ENCODE measurements around the gene CHMP1A.
A peak's percentile ranks its signal among the peaks of the same experiment; 100 is the strongest.

CHMP1A gene

DNA sequence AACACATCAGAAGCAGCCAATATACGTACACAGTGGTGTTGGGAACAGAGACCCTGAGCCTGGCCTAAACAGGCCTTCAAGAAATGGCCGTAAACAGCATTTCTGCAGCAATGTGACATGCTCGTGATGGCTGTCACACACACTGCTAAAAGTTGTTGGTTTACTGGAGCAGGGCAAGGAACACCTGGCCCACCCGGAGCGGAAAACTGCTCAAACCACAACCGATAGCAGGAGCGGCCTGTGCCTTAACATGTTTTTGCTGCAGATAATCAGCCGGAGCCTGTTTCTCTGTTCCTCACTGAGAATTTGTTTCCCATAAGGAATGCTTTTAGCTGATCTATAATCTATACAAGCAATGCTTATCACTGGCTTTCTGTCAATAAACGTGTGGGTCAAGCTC is 50.1 kb downstream of the CHMP1A start:
- DNase-seq = no peak
- Histone ChIP-seq H3K4me3 (ENCODE audit: low read depth, low read length) (no peak overlapping the region), H2BK120ac (ENCODE audit: insufficient read depth, low read length, poor library complexity) (no peak overlapping the region), H3K27me3 (ENCODE audit: insufficient read depth, low read length) (no peaks in the 10 kb centered on the region), H3K4ac (ENCODE audit: low read depth, low read length) (no peak overlapping the region), H3K23ac (ENCODE audit: low read length) (no peak overlapping the region), H3K79me1 (ENCODE audit: low read length) (no peaks in the 10 kb centered on the region), H2BK5ac (ENCODE audit: low read depth, low read length, poor library complexity) (no peak overlapping the region), H4K12ac (ENCODE audit: low read depth, low read length) (no peak overlapping the region), H3K79me2 (ENCODE audit: control insufficient read depth, insufficient read depth, low read length, poor library complexity) (no peaks in the 10 kb centered on the region), H3K9ac (ENCODE audit: low read length) (no peak overlapping the region), H3K4me1 (ENCODE audit: control insufficient read depth in 1 of 2, insufficient read depth in 2 of 2, low read length in 2 of 2) (peaks cover 0 to 5% of the 10 kb centered on the region in 2 experiments), H4K91ac (ENCODE audit: low read depth, low read length) (no peak overlapping the region), H3K9me3 (ENCODE audit: insufficient read depth, low read depth, low read length) (peaks cover 7% of the 10 kb centered on the region), H2AK5ac (ENCODE audit: low read length) (no peak overlapping the region), H3K36me3 (ENCODE audit: control insufficient read depth in 1 of 2, insufficient read depth in 2 of 2, low read length in 2 of 2) (no peaks in the 10 kb centered on the region), H3K18ac (ENCODE audit: low read length) (no peak overlapping the region), H3K4me2 (ENCODE audit: low read length) (no peak overlapping the region), H2AFZ (ENCODE audit: insufficient read depth, low read length, poor library complexity) (no peak overlapping the region), H3K14ac (ENCODE audit: low read length) (no peak overlapping the region), H4K8ac (ENCODE audit: low read depth, low read length) (no peak overlapping the region), H2BK12ac (ENCODE audit: low read length) (no peak overlapping the region), H3K27ac (ENCODE audit: low read depth, low read length) (no peak overlapping the region)
- no CpG with 5 or more reads among the region's 9 CpGs for WGBS (ENCODE audit: extremely low coverage, insufficient coverage, insufficient read length)

DNA sequence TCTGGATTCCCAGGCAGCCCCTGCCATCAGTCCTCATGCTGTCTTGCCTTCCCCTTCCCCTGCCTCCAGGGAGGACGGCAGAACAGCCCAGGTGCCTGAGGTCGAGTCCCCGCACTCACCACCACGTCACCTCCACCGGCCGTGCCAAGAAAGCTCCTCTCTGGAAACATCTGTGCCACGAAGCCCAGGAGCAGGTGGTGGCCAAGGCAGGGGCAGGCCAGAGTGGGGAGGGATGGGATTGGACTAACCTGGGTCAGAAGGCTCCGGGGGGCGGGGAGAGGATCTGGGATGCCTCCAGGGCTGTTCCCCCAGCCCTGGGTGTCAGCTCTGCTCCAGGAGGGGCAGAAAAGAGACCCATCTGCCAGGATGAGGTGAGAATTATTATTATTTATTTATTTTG is 51.5 kb downstream of the CHMP1A start:
- Histone ChIP-seq H3K4me2 (ENCODE audit: low read length) (no peak overlapping the region), H2BK12ac (ENCODE audit: low read length) (no peak overlapping the region), H3K4me1 (ENCODE audit: control insufficient read depth in 1 of 2, insufficient read depth in 2 of 2, low read length in 2 of 2) (peaks cover 5 to 11% of the 10 kb centered on the region in 2 experiments), H2AK5ac (ENCODE audit: low read length) (no peak overlapping the region), H3K18ac (ENCODE audit: low read length) (no peak overlapping the region), H4K12ac (ENCODE audit: low read depth, low read length) (no peak overlapping the region), H2AFZ (ENCODE audit: insufficient read depth, low read length, poor library complexity) (no peak overlapping the region), H3K79me2 (ENCODE audit: control insufficient read depth, insufficient read depth, low read length, poor library complexity) (no peaks in the 10 kb centered on the region), H2BK120ac (ENCODE audit: insufficient read depth, low read length, poor library complexity) (no peak overlapping the region), H3K9me3 (ENCODE audit: insufficient read depth, low read depth, low read length) (peaks cover 7% of the 10 kb centered on the region), H3K4ac (ENCODE audit: low read depth, low read length) (no peak overlapping the region), H4K91ac (ENCODE audit: low read depth, low read length) (no peak overlapping the region), H3K27ac (ENCODE audit: low read depth, low read length) (no peak overlapping the region), H2BK5ac (ENCODE audit: low read depth, low read length, poor library complexity) (no peak overlapping the region), H3K14ac (ENCODE audit: low read length) (no peak overlapping the region), H3K9ac (ENCODE audit: low read length) (no peak overlapping the region), H3K27me3 (ENCODE audit: insufficient read depth, low read length) (no peaks in the 10 kb centered on the region), H3K36me3 (ENCODE audit: control insufficient read depth in 1 of 2, insufficient read depth in 2 of 2, low read length in 2 of 2) (no peaks in the 10 kb centered on the region), H4K8ac (ENCODE audit: low read depth, low read length) (no peak overlapping the region), H3K4me3 (ENCODE audit: low read depth, low read length) (no peak overlapping the region), H3K23ac (ENCODE audit: low read length) (no peak overlapping the region), H3K79me1 (ENCODE audit: low read length) (no peaks in the 10 kb centered on the region)
- no peak for DNase-seq
- WGBS (ENCODE audit: extremely low coverage, insufficient coverage, insufficient read length) = no CpG with 5 or more reads among the region's 9 CpGs

GRCh38 chr16:89605186-89605970 is 52.1 kb downstream of the CHMP1A start:
- WGBS (ENCODE audit: extremely low coverage, insufficient coverage, insufficient read length) = no CpG with 5 or more reads among the region's 34 CpGs
- Histone ChIP-seq H2BK5ac (ENCODE audit: low read depth, low read length, poor library complexity) (no peak overlapping the region), H3K9ac (ENCODE audit: low read length) (no peak overlapping the region), H3K14ac (ENCODE audit: low read length) (no peak overlapping the region), H2AFZ (ENCODE audit: insufficient read depth, low read length, poor library complexity) (no peak overlapping the region), H2AK5ac (ENCODE audit: low read length) (no peak overlapping the region), H3K4me1 (ENCODE audit: control insufficient read depth in 1 of 2, insufficient read depth in 2 of 2, low read length in 2 of 2) (peaks cover 5 to 11% of the 10 kb centered on the region in 2 experiments), H4K91ac (ENCODE audit: low read depth, low read length) (no peak overlapping the region), H2BK12ac (ENCODE audit: low read length) (no peak overlapping the region), H3K18ac (ENCODE audit: low read length) (no peak overlapping the region), H4K12ac (ENCODE audit: low read depth, low read length) (no peak overlapping the region), H3K27ac (ENCODE audit: low read depth, low read length) (no peak overlapping the region), H3K79me2 (ENCODE audit: control insufficient read depth, insufficient read depth, low read length, poor library complexity) (no peaks in the 10 kb centered on the region), H3K36me3 (ENCODE audit: control insufficient read depth in 1 of 2, insufficient read depth in 2 of 2, low read length in 2 of 2) (no peaks in the 10 kb centered on the region), H2BK120ac (ENCODE audit: insufficient read depth, low read length, poor library complexity) (no peak overlapping the region), H3K27me3 (ENCODE audit: insufficient read depth, low read length) (no peaks in the 10 kb centered on the region), H3K79me1 (ENCODE audit: low read length) (no peaks in the 10 kb centered on the region), H3K4me2 (ENCODE audit: low read length) (no peak overlapping the region), H3K23ac (ENCODE audit: low read length) (no peak overlapping the region), H3K4me3 (ENCODE audit: low read depth, low read length) (no peak overlapping the region), H4K8ac (ENCODE audit: low read depth, low read length) (no peak overlapping the region), H3K4ac (ENCODE audit: low read depth, low read length) (no peak overlapping the region), H3K9me3 (ENCODE audit: insufficient read depth, low read depth, low read length) (peaks cover 7% of the 10 kb centered on the region)
- DNase-seq = no peak

DNA sequence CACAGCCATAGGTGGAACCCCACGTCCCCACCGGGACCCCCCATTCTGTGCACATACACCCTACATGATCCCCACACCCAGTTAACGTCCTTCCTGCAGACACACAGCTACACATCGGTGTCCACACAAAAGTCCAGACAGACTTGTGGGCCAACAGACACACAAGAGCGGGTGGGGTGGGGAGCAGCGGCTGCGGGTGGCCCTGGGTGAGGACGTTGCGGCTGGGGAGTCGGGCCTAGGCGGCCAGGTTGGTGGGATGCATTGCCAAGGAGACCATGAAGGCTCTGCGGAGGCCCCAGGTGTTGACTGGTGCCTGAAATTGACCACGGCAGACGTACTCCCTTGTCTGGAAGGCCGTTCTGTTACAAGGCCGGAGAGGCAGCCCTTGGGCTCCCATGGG is 52.7 kb downstream of the CHMP1A start:
- WGBS (ENCODE audit: extremely low coverage, insufficient coverage, insufficient read length) = no CpG with 5 or more reads among the region's 16 CpGs
- H3K4me1 ChIP-seq (ENCODE audit: control insufficient read depth in 1 of 2, insufficient read depth in 2 of 2, low read length in 2 of 2) = peaks cover 5 to 11% of the 10 kb centered on the region in 2 experiments

More for the DNA sequence above, 52.7 kb downstream of the CHMP1A start:
- no peak for DNase-seq
- Histone ChIP-seq H3K14ac (ENCODE audit: low read length) (no peak overlapping the region), H3K27me3 (ENCODE audit: insufficient read depth, low read length) (no peaks in the 10 kb centered on the region), H3K36me3 (ENCODE audit: control insufficient read depth in 1 of 2, insufficient read depth in 2 of 2, low read length in 2 of 2) (no peaks in the 10 kb centered on the region), H3K4me2 (ENCODE audit: low read length) (no peak overlapping the region), H3K9me3 (ENCODE audit: insufficient read depth, low read depth, low read length) (peaks cover 7% of the 10 kb centered on the region), H2BK5ac (ENCODE audit: low read depth, low read length, poor library complexity) (no peak overlapping the region), H2AFZ (ENCODE audit: insufficient read depth, low read length, poor library complexity) (no peak overlapping the region), H2BK120ac (ENCODE audit: insufficient read depth, low read length, poor library complexity) (no peak overlapping the region), H3K18ac (ENCODE audit: low read length) (no peak overlapping the region), H3K79me1 (ENCODE audit: low read length) (no peaks in the 10 kb centered on the region), H3K23ac (ENCODE audit: low read length) (no peak overlapping the region), H3K27ac (ENCODE audit: low read depth, low read length) (no peak overlapping the region), H4K8ac (ENCODE audit: low read depth, low read length) (no peak overlapping the region), H4K12ac (ENCODE audit: low read depth, low read length) (no peak overlapping the region), H3K79me2 (ENCODE audit: control insufficient read depth, insufficient read depth, low read length, poor library complexity) (no peaks in the 10 kb centered on the region), H3K9ac (ENCODE audit: low read length) (no peak overlapping the region), H2BK12ac (ENCODE audit: low read length) (no peak overlapping the region), H4K91ac (ENCODE audit: low read depth, low read length) (no peak overlapping the region), H3K4ac (ENCODE audit: low read depth, low read length) (no peak overlapping the region), H3K4me3 (ENCODE audit: low read depth, low read length) (peak overlapping the region; percentile 21), H2AK5ac (ENCODE audit: low read length) (no peak overlapping the region)

All from trophoblast cell (in vitro differentiated cells and primary cell).